Measurements from ENCODE around the gene EME2.

EME2 gene

DNA sequence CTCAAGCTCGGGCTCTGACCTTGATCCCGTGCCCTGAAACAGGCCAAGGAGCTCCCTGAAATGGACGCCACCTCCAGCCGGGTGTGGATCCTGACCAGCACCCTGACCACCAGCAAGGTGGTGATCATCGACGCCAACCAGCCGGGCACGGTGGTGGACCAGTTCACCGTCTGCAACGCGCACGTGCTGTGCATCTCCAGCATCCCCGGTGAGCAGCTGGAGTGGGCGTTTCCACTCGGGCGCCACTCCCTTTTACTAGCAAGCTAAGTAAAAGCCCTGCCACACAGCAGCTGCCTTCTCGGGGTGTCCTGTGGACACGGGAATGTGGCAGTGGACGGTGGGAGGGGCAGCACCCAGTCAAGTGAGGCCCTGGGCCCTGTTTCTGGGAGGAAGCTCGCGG, 7.6 kb upstream of the EME2 start:
- TF ChIP-seq, protein P1, sequence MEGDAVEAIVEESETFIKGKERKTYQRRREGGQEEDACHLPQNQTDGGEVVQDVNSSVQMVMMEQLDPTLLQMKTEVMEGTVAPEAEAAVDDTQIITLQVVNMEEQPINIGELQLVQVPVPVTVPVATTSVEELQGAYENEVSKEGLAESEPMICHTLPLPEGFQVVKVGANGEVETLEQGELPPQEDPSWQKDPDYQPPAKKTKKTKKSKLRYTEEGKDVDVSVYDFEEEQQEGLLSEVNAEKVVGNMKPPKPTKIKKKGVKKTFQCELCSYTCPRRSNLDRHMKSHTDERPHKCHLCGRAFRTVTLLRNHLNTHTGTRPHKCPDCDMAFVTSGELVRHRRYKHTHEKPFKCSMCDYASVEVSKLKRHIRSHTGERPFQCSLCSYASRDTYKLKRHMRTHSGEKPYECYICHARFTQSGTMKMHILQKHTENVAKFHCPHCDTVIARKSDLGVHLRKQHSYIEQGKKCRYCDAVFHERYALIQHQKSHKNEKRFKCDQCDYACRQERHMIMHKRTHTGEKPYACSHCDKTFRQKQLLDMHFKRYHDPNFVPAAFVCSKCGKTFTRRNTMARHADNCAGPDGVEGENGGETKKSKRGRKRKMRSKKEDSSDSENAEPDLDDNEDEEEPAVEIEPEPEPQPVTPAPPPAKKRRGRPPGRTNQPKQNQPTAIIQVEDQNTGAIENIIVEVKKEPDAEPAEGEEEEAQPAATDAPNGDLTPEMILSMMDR (conservative IDR thresholded peaks at IDR 0.05), result no peak
- no peak overlapping the region for H3K27ac ChIP-seq

DNA sequence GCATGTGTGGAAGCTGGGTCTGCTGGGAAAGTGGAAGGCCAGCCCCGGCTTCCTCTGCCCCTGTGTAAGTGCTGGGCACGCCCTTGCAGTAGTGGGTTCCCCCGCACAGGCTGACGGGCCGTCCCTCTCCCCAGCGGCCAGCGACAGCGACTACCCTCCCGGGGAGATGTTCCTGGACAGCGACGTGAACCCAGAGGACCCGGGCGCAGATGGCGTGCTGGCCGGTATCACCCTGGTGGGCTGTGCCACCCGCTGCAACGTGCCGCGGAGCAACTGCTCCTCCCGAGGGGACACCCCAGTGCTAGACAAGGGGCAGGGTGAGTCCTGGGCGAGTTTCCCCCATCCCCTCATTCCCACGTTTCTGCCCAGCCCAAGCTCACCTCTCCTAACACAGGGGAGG, 6.8 kb upstream of the EME2 start:
- H3K27ac ChIP-seq, result no peak overlapping the region
- TF ChIP-seq, protein P1 (conservative IDR thresholded peaks at IDR 0.05), result no peak

DNA sequence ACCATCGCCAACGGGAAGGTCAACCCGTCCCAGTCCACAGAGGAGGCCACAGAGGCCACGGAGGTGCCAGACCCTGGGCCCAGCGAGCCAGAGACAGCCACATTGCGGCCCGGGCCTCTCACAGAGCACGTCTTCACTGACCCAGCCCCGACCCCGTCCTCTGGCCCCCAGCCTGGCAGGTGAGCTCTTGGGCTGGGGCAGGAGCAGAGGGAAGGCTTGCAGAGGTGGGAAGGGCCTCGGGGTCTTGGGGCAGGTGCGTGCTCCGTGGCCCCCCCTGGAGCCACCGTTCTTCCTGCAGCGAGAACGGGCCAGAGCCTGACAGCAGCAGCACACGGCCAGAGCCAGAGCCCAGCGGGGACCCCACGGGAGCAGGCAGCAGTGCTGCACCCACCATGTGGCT, 6.4 kb upstream of the EME2 start:
- H3K27ac ChIP-seq, result no peak overlapping the region
- TF ChIP-seq, protein P1 (conservative IDR thresholded peaks at IDR 0.05), result no peak

DNA sequence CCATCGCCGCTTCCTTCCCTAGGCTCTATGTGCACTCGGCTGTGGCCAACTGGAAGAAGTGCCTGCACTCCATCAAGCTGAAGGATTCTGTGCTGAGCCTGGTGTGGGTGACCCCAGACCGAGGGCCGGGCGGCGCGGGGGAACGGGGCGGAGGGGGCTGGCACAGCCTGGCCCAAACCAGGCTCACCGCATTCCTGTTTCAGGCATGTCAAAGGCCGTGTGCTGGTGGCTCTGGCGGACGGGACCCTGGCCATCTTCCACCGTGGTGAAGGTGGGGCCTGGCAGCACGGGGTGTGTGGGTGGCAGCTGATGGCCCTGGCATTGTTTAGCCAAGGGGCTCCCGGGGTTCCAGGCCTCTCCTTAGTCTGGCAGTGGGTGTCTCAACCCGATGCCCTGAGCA, 5.9 kb upstream of the EME2 start:
- TF ChIP-seq, protein P1 (conservative IDR thresholded peaks at IDR 0.05), result no peak
- H3K27ac ChIP-seq, result no peak overlapping the region

DNA sequence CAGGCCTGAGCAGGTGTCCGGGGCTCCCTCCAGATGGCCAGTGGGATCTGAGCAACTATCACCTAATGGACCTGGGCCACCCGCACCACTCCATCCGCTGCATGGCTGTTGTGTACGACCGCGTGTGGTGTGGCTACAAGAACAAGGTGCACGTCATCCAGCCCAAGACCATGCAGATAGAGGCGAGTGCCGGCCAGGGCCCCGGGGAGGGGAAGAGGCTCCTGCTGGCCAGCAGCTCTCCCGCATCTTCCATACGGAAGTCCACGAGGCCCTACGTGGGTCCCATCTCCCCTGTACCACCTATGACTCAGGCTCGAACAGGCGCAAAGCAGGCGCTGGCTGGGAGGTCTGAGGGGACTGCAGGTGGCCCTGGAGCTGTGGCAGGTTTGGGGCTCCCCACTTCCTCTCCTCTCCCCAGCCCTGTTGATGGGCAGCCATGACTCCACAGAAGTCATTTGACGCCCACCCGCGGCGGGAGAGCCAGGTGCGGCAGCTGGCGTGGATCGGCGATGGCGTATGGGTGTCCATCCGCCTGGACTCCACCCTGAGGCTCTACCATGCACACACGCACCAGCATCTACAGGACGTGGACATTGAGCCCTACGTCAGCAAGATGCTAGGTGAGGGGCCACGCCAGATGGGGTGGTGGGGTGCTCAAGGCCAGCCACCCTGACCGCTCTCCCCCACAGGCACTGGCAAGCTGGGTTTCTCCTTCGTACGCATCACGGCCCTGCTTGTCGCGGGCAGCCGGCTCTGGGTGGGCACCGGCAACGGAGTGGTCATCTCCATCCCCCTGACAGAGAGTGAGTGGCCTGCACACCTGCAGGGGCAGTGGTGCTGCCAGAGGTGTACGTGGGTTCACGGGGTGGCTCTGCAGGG, 5.3 kb upstream of the EME2 start:
- H3K27ac ChIP-seq, result no peak overlapping the region
- TF ChIP-seq, protein P1 (conservative IDR thresholded peaks at IDR 0.05), result no peak

DNA sequence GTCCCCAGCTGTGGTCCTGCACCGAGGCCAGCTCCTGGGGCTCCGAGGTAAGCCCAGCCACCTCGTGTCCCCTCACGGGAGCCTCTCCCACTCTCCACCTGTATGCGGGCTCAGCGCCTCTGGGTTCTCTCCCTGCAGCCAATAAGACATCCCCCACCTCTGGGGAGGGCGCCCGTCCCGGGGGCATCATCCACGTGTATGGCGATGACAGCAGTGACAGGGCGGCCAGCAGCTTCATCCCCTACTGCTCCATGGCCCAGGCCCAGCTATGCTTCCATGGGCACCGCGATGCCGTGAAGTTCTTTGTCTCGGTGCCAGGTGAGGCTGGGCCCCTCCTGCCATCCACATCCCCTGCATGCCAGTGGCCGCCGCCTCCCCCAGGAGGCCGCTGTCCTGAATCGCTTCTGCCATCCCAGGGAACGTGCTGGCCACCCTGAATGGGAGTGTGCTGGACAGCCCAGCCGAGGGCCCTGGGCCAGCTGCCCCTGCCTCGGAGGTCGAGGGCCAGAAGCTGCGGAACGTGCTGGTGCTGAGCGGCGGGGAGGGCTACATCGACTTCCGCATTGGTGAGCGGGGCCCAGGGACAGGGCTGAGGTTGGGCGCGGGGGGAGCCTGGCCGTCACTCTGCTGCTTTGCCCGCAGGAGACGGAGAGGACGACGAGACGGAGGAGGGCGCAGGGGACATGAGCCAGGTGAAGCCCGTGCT, 4.4 kb upstream of the EME2 start:
- no peak overlapping the region; the same call in 1 of the 2 replicates for H3K27ac ChIP-seq
- TF ChIP-seq, protein P1 (conservative IDR thresholded peaks at IDR 0.05), result no peak

DNA sequence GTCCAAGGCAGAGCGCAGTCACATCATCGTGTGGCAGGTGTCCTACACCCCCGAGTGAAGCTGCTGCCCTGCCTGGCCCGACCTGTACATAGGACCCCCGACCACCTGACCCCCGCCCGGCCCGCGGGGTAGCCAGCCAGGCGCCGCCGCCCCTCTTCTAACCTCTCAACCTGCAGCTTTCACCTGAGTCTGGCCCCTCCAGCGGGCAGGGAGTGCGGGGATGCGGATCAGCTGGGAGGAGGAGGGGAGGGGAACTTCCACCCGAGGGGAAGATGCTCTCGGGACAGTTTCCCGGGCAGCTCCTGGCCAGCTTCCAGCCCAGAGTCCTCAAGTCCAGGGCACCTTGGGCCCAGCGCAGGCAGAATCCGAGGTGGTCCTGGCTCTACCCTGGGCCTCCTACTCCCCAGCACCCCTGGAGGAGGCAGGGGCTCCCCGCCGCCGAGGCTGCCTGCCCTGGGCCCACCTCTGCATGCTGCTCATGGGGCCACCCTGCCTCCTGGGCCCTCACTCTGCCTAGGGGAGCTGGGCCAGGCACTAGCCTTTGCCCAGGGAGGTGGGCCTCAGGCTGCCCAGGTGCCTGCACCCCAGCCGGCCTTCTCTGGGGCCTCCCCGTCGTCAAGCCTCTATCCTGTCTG, 3.7 kb upstream of the EME2 start:
- TF ChIP-seq, protein P1 (conservative IDR thresholded peaks at IDR 0.05), result no peak
- H3K27ac ChIP-seq, result peak overlapping the region; percentile 88
